Endothelial cell of umbilical vein (primary cell): ENCODE data around the gene THOC2. TPM values are rescaled to one million over a fixed set of nuclear protein-coding genes. Genes with fewer than 3 reads are reported as not detected.

Experiments
- BruUV-seq: library from RNA; stranded (reverse); fragments of 400-500 nt; replicated peaks from 2 replicates; lab custom pipeline; 2021; lab: Mats Ljungman, UMichigan
- CTCF ChIA-PET: fragments of 300-600, 350-600 bp; sonication (Branson Sonifier 250); formaldehyde crosslinking; loops from one replicate; lab custom pipeline; 2021; ENCODE audit warnings: antibody characterized with exemption, inconsistent platforms; lab: Charles Lee
- POLR2A ChIA-PET: fragments of 300-600, 350-600 bp; sonication (Branson Sonifier 250); formaldehyde crosslinking; loops from one replicate; lab custom pipeline; 2021; ENCODE audit warnings: antibody characterized with exemption, inconsistent platforms; lab: Charles Lee
- DNase-seq: peaks from one replicate; pipeline ENCODE4 v3.0.0-alpha.2; 2011; ENCODE audit warnings: low read depth, low spot score
- FAIRE-seq: peaks from 2 replicates; lab custom pipeline; 2011; peaks lifted over from hg19 to GRCh38; lab: Jason Lieb, UNC
- H2AFZ ChIP-seq: 2 replicates; pipeline ENCODE4 v1.6.0; 2012; ENCODE audit warnings: low read depth, low read length, control low read depth, inconsistent platforms
- H3K27ac ChIP-seq: 2 replicates; pipeline ENCODE4 v1.5.1; 2011; ENCODE audit warnings: low read depth, mild to moderate bottlenecking, control low read depth, low read length, moderate library complexity; ENCODE audit not compliant: insufficient read depth
- H3K27me3 ChIP-seq, 2 experiments: 2 replicates each; pipeline versions ENCODE4 v1.6.0 to v1.6.1; 2011; ENCODE audit warnings: low read length in 2 of 2, mixed read lengths in 1 of 2; ENCODE audit not compliant: control insufficient read depth in 2 of 2, insufficient read depth in 2 of 2
- H3K36me3 ChIP-seq, 2 experiments: 2 replicates in 1 of 2; 3 replicates in 1 of 2; pipeline ENCODE4 v1.5.1; 2011; ENCODE audit warnings: low read length in 2 of 2, mild to moderate bottlenecking in 1 of 2, moderate library complexity in 1 of 2; ENCODE audit not compliant: control insufficient read depth in 2 of 2, insufficient read depth in 2 of 2; ENCODE audit errors: extremely low read depth in 1 of 2
- H3K4me1 ChIP-seq: 3 replicates; pipeline ENCODE4 v1.5.1; 2011; ENCODE audit warnings: mild to moderate bottlenecking, low read length; ENCODE audit not compliant: control insufficient read depth, insufficient read depth; ENCODE audit errors: extremely low read depth
- H3K4me2 ChIP-seq: 2 replicates; pipeline ENCODE4 v1.6.1; 2011; ENCODE audit warnings: low read length, control low read depth, mixed read lengths; ENCODE audit not compliant: insufficient read depth
- H3K4me3 ChIP-seq, 3 experiments: fragments of 200-600 bp in 1 of 3; sonication (generic), shearing (Covaris generic) in 1 of 3; replicated peaks in 1 of 3; 2 replicates each; pipeline ENCODE4 v1.5.1; 2011 to 2016; ENCODE audit warnings: control low read depth in 3 of 3, low read length in 3 of 3, mild to moderate bottlenecking in 2 of 3, inconsistent platforms in 1 of 3, low read depth in 1 of 3, moderate library complexity in 1 of 3; ENCODE audit not compliant: insufficient read depth in 1 of 3
- H3K79me2 ChIP-seq: 2 replicates; pipeline ENCODE4 v1.6.0; 2012; ENCODE audit warnings: low read length, inconsistent platforms; ENCODE audit not compliant: control insufficient read depth, insufficient read depth
- H3K9ac ChIP-seq: replicated peaks from 2 replicates; pipeline ENCODE3; 2011; ENCODE audit warnings: low read length, control low read depth; ENCODE audit not compliant: insufficient read depth; ENCODE audit errors: extremely low read depth
- H3K9me1 ChIP-seq: replicated peaks from 3 replicates; pipeline ENCODE4 v1.6.0; 2011; ENCODE audit warnings: mild to moderate bottlenecking, low read length; ENCODE audit not compliant: control insufficient read depth, insufficient read depth; ENCODE audit errors: extremely low read depth
- H3K9me3 ChIP-seq: replicated peaks from 2 replicates; pipeline ENCODE4 v1.5.1; 2012; ENCODE audit warnings: low read length, inconsistent platforms; ENCODE audit not compliant: control insufficient read depth, insufficient read depth
- H4K20me1 ChIP-seq: replicated peaks from 2 replicates; pipeline ENCODE3; 2011; ENCODE audit warnings: mild to moderate bottlenecking, low read length; ENCODE audit not compliant: control insufficient read depth, insufficient read depth; ENCODE audit errors: extremely low read depth
- CTCF ChIP-seq, 2 donors: IDR thresholded peaks; 1 replicate in 1 of 2; 2 replicates in 1 of 2; pipeline ENCODE4 v1.5.1; 2011; ENCODE audit warnings: low read length in 2 of 2, mild to moderate bottlenecking in 2 of 2, moderate library complexity in 2 of 2, control low read depth in 1 of 2, inconsistent platforms in 1 of 2, low read depth in 1 of 2; ENCODE audit not compliant: insufficient read depth in 1 of 2; ENCODE audit errors: extremely low read depth in 1 of 2
- EZH2 ChIP-seq: IDR thresholded peaks from 2 replicates; pipeline ENCODE4 v1.6.1; 2012; ENCODE audit warnings: borderline replicate concordance, low read depth, mild to moderate bottlenecking, moderate library complexity, low read length, inconsistent platforms; ENCODE audit not compliant: severe bottlenecking
- FOS ChIP-seq: IDR thresholded peaks from 2 replicates; pipeline ENCODE4 v1.6.1; 2011; ENCODE audit warnings: mild to moderate bottlenecking, low read length, moderate library complexity, borderline replicate concordance; ENCODE audit not compliant: insufficient read depth
- GATA2 ChIP-seq: IDR thresholded peaks from 2 replicates; pipeline ENCODE4 v1.7.0; 2011; ENCODE audit warnings: low read depth, mild to moderate bottlenecking, moderate library complexity, mixed read lengths, low read length; ENCODE audit not compliant: insufficient read length, insufficient read depth
- JUN ChIP-seq: IDR thresholded peaks from 2 replicates; pipeline ENCODE4 v1.6.1; 2011; ENCODE audit warnings: borderline replicate concordance, low read depth; ENCODE audit not compliant: insufficient read length, insufficient read depth
- MAX ChIP-seq: IDR thresholded peaks from 2 replicates; pipeline ENCODE4 v1.6.1; 2011; ENCODE audit not compliant: insufficient read depth, insufficient read length
- MYC ChIP-seq: IDR thresholded peaks from one replicate; pipeline ENCODE4 v1.6.1; 2011; ENCODE audit warnings: mild to moderate bottlenecking, low read depth, low read length
- POLR2A ChIP-seq: IDR thresholded peaks from 2 replicates; pipeline ENCODE4 v1.6.1; 2012; ENCODE audit warnings: low read depth, mild to moderate bottlenecking, control low read depth, low read length
- POLR2AphosphoS5 ChIP-seq: IDR thresholded peaks from 2 replicates; pipeline ENCODE4 v1.6.1; 2012; ENCODE audit warnings: low read depth, mild to moderate bottlenecking, control low read depth, low read length, moderate library complexity; ENCODE audit not compliant: insufficient read depth
- dilution Hi-C: fragments of 300-500 bp; cut with MboI; formaldehyde crosslinking; loops from one replicate; pipeline ENCODE4 v1.15.0; 2019; ENCODE audit warnings: low sequenced_read_pairs; ENCODE audit not compliant: extremely low pct_ligation_motif_present
- intact Hi-C: fragments of 100-400 bp; cut with micrococcal nuclease; formaldehyde crosslinking; loops from one replicate; pipeline ENCODE4 v1.10.0; 2022
- polyA plus RNA-seq, 4 experiments: library from polyadenylated mRNA; depleted of rRNA in 3 of 4; stranded (reverse) in 3 of 4; unstranded in 1 of 4; fragments of >200 nt; gene quantifications; 2 replicates each; pipeline versions ENCODE4 v1.2.1 to v1.2.3, GENCODE V29; 2011 to 2012; ENCODE audit warnings: missing spikeins in 1 of 4
- total RNA-seq: library from RNA; stranded (reverse); gene quantifications from 2 replicates; pipeline ENCODE4 v1.2.3, GENCODE V29; 2021

THOC2 gene
- total and polyA plus RNA-seq, 2 donors (not counting 3 experiments of a cell fraction or from before 2014, with no cell fraction given): 26.0 to 72.9 TPM

GRCh38 chrX:123745511-123745910 is 12.7 kb upstream of the THOC2 start:
- no peak overlapping the region for H3K4me3 ChIP-seq
- no peaks in the 10 kb centered on the region for H4K20me1 ChIP-seq
- BruUV-seq: no TSS peak
- H3K9me3 ChIP-seq: no peaks in the 10 kb centered on the region
- H3K9ac ChIP-seq: no peak overlapping the region
- H3K9me1 ChIP-seq: no peaks in the 10 kb centered on the region
- no peak overlapping the region for H3K27ac ChIP-seq
- H3K36me3 ChIP-seq: no peaks in the 10 kb centered on the region
- H2AFZ ChIP-seq: no peak overlapping the region
- TF ChIP-seq POLR2AphosphoS5 (no peak), CTCF (IDR thresholded peaks at IDR 0.05; ENCODE audit: extremely low read depth in 1 of 2, insufficient read depth in 1 of 2, low read depth in 1 of 2, low read length in 2 of 2) (no peak), EZH2 (no peak), MAX (no peak), MYC (no peak), FOS (no peak), POLR2A (no peak), GATA2 (no peak), JUN (no peak)
- DNase-seq (no peak), FAIRE-seq (no peak)
- ChIA-PET CTCF (no interaction called here), POLR2A (no interaction called here)
- no peak overlapping the region for H3K4me2 ChIP-seq
- H3K79me2 ChIP-seq: no peaks in the 10 kb centered on the region
- dilution Hi-C loops (no loop called here), intact Hi-C loops (no loop called here)
- no peaks in the 10 kb centered on the region for H3K27me3 ChIP-seq
- H3K4me1 ChIP-seq: no peaks in the 10 kb centered on the region
